T-helper 2 cell treated with Interferon-gamma antibody and Interleukin-4, amounts not matched to agents 100 ng/mL and 5 ng/mL, for 36 hours (primary cell): ENCODE measurements around the gene ZNFX1. TPM values are rescaled to one million over a fixed set of nuclear protein-coding genes. Genes with fewer than 3 reads are reported as not detected.

ENCODE experiments used
- intact Hi-C: fragments of 100-400 bp; cut with micrococcal nuclease; formaldehyde crosslinking; loops from one replicate; pipeline ENCODE4 v1.15.1; 2023
- total RNA-seq: library from RNA; stranded (reverse); gene quantifications from 2 replicates; pipeline ENCODE4 v1.2.3, GENCODE V29; 2022

ZNFX1 gene
- total RNA-seq, 1 donor from 2014 or later, result 63.4 TPM

DNA sequence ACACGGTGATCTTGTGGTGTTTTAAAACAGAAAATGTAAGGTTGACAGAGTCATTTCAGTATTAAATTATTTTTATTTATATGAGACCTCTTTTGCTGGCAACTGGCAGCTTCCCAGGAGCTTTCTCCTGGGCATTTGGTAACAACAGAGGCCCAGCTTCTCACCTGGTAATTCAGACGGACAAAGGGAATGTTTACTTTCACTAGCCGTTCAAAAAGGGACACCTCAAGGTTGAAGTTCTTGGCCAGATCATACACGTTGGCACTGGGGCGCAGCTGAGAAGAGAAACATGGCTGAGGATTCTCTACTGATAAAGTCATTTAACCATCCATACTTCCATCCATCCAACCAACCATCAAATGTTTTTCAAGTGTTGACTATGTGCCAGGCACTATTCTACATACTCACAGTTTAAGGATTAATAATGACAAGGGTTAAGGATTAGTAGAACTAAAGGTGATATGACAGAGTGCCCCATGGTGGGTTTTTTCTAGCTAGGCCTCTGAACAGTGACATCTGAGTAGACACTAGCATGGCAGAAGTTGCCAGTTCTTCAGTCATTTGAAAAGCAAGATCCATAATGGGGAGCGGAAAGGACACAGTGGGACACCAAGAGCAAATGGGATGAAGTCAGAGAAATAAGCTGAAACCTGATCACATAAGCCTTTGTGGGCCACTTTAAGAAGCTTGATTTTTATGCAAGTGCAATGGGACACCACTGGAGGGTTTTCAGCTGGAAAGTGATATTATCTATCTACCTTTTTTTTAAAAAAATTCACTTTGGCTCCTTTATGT, 25.1 kb downstream of the ZNFX1 start:
- intact Hi-C loops, result no loop called here

- intact Hi-C loops, result no loop called here
These were observed 28.8 kb downstream of the ZNFX1 start for GRCh38 chr20:49248879-49249665.

DNA sequence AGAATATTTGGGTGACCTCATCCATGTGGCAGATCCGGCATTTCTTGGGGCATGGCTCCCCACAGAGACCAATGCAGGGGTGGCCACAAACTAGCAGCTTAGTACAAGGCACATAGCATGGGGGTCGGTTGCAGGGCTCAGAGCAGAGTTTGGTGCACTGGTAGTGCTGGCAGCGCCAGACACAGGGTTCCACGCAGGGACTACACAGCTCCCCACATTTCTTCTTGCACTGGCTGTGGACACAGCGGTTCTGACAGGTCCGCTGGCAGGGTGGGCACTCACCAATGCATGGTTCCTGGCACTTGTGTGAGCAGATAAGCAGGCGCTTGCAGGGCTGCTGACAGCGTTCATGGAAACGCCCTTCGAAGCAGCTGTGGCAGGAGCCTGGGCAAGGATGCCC, 29.6 kb downstream of the ZNFX1 start:
- intact Hi-C loops, result no loop called here

DNA sequence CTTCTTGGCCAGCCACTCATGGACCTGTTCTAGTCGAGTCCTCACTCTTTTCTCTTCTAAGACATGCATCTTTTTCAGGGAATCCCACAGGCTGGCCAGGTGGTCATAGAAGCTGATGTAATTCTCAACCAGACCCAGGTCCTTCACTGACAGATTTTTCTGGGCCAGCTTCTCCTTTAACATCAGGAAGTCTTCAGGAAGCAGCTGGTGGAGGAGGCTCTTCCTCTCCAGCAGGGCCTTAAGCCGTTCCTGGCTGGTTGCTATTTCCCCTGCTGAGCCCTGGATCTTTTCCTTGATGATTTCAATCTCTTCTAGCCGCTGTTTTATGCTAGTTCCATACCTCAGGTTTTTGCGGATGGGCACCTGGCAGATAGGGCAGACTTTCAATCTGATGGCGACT, 30.1 kb downstream of the ZNFX1 start:
- intact Hi-C loops, result loop anchor here (2.0 kb wide), 1 partner anchor 75 kb away; no protein-coding TSS in a partner anchor

- intact Hi-C loops, result loop anchor here (2.0 kb wide), 1 partner anchor 76 kb away; no protein-coding TSS in a partner anchor
These were observed 30.6 kb downstream of the ZNFX1 start for GRCh38 chr20:49247169-49247723.

- intact Hi-C loops, result loop anchor here (2.0 kb wide), 1 partner anchor 77 kb away; no protein-coding TSS in a partner anchor
These were observed 31.7 kb downstream of the ZNFX1 start for GRCh38 chr20:49245921-49246740.

GRCh38 chr20:49237531-49237930, 40.3 kb downstream of the ZNFX1 start:
- intact Hi-C loops, result no loop called here

DNA sequence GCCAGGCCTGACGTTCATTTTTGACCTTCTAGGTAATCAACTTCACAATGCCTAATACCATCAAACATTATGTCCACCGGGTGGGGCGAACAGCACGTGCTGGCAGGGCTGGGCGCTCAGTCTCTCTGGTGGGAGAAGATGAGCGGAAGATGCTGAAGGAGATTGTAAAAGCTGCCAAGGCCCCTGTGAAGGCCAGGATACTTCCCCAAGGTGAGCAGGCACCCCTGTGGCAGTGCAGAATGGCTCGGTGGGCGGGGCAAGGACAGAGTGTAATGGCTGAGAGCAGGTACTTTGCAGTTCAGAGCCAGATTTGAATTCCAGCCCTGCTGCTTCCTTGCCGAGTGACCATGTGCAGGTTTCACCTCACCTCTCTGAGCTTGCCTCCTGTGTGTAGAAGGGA, 41.6 kb downstream of the ZNFX1 start:
- intact Hi-C loops, result no loop called here

GRCh38 chr20:49234831-49235230, 43.0 kb downstream of the ZNFX1 start:
- intact Hi-C loops, result no loop called here

GRCh38 chr20:49233226-49233625, 44.6 kb downstream of the ZNFX1 start:
- intact Hi-C loops, result no loop called here

DNA sequence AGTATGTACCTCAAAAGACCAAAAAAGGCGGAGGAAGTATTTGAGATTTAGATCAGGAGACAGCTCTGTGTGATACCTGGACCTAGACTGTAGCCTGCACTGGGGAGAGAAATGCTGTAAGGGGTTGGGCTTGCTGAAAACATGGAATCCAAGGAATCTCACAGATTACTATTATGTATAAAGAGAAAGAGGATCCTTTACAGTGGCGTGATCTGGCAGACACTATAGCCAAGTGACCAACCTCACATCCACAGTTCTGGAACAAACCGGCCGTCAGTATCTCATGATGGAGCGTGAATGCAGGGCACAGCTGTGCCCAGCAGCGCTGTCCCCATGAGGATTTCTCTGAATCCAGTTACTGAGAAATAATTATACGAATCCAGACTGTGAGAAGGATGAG, 46.4 kb downstream of the ZNFX1 start:
- intact Hi-C loops, result no loop called here

DNA sequence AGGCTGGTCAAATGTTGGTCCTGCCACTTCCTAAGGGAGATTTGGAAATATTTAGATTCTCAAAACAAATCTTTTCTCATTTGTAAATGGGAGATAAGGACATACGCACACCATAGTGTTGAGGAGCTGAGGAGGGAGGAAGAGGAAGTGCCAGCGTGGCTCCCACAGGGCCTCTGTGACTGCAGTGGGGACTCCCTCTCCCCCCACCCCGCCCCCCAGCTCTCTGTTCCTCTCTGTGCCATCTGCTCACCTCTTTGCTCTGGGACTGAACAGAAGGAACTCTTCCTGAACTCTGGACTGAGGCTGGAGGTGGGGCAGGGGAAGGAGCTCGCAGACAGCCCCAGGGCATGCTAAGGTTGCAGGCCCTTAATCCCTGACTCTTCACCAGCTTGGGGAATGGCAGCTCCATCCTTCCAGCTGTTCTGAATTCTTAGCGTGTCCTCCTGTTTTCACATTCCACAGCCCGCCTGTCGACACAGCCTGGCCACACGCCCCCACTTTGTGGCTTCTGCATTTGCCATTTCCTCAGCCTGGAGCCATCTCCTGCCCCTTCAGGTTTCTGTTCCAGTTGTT, 47.2 kb downstream of the ZNFX1 start:
- intact Hi-C loops, result no loop called here

DNA sequence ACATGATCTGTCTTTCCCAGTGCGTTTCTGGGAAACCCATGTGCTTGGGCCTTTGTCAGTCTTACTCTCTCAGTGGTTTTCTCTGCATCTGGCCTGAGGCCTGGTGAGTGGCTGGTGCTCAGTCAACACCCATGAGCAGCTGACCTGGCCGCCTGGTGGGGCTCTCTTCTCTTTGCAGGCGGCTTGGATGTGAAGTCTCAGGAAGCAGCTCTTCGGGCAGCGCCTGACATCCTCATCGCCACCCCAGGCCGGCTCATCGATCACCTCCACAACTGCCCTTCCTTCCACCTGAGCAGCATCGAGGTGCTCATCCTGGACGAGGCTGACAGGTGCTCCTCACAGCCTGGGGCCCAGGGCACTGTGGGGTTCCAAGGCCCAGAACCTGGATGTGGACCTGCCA, 47.8 kb downstream of the ZNFX1 start:
- intact Hi-C loops, result no loop called here

- intact Hi-C loops, result no loop called here
These were observed 48.5 kb downstream of the ZNFX1 start for GRCh38 chr20:49229381-49229780.

DNA sequence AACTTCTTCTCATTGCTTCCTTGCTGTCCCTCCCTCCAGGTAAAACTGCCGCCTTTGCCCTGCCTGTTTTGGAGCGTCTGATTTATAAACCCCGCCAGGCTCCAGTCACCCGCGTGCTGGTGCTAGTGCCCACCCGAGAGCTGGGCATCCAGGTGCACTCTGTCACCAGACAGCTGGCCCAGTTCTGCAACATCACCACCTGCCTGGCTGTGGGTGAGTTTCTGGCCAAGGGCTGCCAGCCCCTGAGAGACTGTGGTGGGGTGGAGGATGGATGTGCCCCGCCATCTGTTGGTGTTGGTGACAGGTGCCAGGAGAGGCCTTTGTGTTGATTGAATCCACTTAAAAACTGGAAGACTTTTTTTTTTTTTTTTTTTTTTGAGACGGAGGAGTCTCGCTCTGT, 49.2 kb downstream of the ZNFX1 start:
- intact Hi-C loops, result no loop called here

DNA sequence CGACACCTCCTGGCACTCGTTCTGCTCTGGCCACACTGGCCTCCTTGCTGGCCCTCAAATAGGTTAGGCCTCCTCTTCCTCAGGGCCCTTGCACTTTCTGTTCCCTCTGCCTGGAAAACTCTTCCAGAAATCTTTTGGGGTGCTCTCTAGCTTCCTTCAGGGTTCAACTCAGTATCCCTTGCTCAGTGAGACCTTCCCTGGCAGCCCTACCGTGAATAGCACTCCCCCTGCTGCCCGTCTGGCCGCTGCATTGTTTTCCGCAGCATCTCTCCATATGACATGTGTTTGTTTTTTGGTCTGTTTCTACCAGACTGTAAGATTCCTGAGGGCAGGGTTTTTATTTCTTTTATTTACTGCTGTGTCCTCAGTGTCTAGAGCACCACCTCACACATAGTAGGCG, 52.0 kb downstream of the ZNFX1 start:
- intact Hi-C loops, result no loop called here

DNA sequence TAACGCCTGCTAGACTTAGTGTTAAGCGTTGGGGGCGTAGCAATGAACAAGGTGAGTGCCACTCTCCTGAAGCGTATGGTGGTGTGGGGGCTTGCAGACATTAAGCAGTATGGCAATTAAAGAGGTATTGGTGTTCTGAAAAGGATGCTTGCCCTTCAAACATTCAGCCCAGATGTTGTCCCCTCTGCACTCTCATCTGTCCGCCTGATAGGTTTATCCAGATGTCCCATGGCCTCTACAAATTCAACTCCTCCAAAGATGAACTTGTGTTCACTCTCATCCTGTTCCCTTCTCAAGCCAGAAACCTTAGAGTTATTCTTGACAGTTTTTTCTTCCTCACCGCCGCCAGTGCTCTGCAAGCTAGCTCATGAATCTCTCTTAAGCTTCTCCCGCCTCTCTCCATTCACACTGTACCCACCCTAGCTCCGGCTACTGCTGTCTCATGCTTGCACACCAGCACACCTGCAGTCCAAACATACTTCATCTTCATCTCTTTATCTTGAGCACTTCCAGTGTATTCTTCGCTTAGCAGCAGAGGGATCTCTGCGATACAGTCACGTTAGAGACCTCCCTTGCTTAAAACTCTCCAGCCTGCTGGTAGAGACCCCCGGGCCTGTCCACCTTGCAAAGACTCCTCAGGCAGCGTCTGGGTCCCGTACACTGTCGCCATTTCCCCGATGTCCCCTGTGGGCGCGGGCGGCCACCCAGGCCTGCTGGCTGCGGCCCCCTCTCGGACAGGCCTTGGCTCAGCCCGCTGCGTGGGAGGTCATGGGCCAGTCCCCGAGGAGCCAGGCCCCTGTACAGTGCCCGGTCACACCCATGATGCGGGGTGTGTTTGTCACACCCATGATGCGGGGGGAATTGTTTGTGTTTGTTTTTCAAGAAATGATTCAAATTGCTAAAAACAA, 57.7 kb downstream of the ZNFX1 start:
- intact Hi-C loops, result loop anchor here (1.0 kb wide), 3 partner anchors 32 to 174 kb away; partner anchors contain the start of genes CSE1L, STAU1 and ZNFX1

- intact Hi-C loops, result loop anchor here (1.0 kb wide), 3 partner anchors 31 to 173 kb away; partner anchors contain the start of genes CSE1L, STAU1 and ZNFX1
These were observed 58.5 kb downstream of the ZNFX1 start, which contains the start of gene DDX27 for GRCh38 chr20:49219091-49219923. DDX27 (plus strand) TSS chr20:49219416; CDS start chr20:49219449, 33 bp downstream.

- intact Hi-C loops, result loop anchor here (1.0 kb wide), 3 partner anchors 30 to 172 kb away; partner anchors contain the start of genes CSE1L, STAU1 and ZNFX1
These were observed 59.1 kb downstream of the ZNFX1 start for GRCh38 chr20:49218739-49219090.
